GM12892 (cell line): Measurements from ENCODE around the gene SLC30A10.

ENCODE experiments used
- POLR2A ChIP-seq: IDR thresholded peaks from 2 replicates; pipeline ENCODE4 v1.6.1; 2011; ENCODE audit warnings: low read depth, low read length, control low read depth
- POLR2AphosphoS5 ChIP-seq: IDR thresholded peaks from 2 replicates; pipeline ENCODE4 v1.6.1; 2011; ENCODE audit warnings: low read depth, low read length, control low read depth

- TF ChIP-seq POLR2AphosphoS5 = no peak
- no peak for TF ChIP-seq POLR2A
Measured at GRCh38 chr1:219910716-219911115, 17.6 kb downstream of the SLC30A10 start.
